GM23338 (cell line): ENCODE measurements around the gene AKAP1.

Experiments
- CREB1 ChIP-seq: fragments of 250-450 bp; sonication (Bioruptor Pico); IDR thresholded peaks from 2 replicates; pipeline ENCODE4 v1.5.0; 2020; ENCODE audit warnings: low read depth, mild to moderate bottlenecking, moderate library complexity
- CTCF ChIP-seq, 2 experiments: fragments of 200-600 bp in 1 of 2; sonication (generic) in 1 of 2; conservative IDR thresholded peaks; 2 replicates each; pipeline versions ENCODE4 v1.5.1 to v1.6.1; 2016 to 2017; ENCODE audit warnings: antibody characterized with exemption in 2 of 2, low read depth in 2 of 2, mild to moderate bottlenecking in 2 of 2, moderate library complexity in 1 of 2
- ETS1 ChIP-seq: IDR thresholded peaks from 2 replicates; pipeline ENCODE4 v1.6.1; 2016; ENCODE audit warnings: antibody characterized with exemption
- EZH2 ChIP-seq: fragments of 200-600 bp; sonication (generic); IDR thresholded peaks from one replicate; pipeline ENCODE4 v1.8.0; 2017; ENCODE audit warnings: antibody characterized with exemption, mild to moderate bottlenecking, low read depth; ENCODE audit not compliant: unreplicated experiment
- JUNB ChIP-seq: IDR thresholded peaks from one replicate; pipeline ENCODE4 v1.6.1; 2016; ENCODE audit warnings: antibody characterized with exemption; ENCODE audit not compliant: unreplicated experiment
- POLR2AphosphoS5 ChIP-seq: IDR thresholded peaks from 2 replicates; pipeline ENCODE4 v1.6.1; 2016; ENCODE audit warnings: antibody characterized with exemption, low read depth
- REST ChIP-seq: IDR thresholded peaks from one replicate; pipeline ENCODE4 v1.6.1; 2018; ENCODE audit warnings: antibody characterized with exemption; ENCODE audit not compliant: unreplicated experiment
- STAT1 ChIP-seq: IDR thresholded peaks from one replicate; pipeline ENCODE4 v1.6.1; 2016; ENCODE audit warnings: antibody characterized with exemption; ENCODE audit not compliant: unreplicated experiment

GRCh38 chr17:57158325-57158724 is 73.3 kb downstream of the AKAP1 start:
- TF ChIP-seq CREB1 (CRISPR knock-in tag), result no peak
- TF ChIP-seq REST, result no peak
- no peak for TF ChIP-seq CTCF (conservative IDR thresholded peaks at IDR 0.05; ENCODE audit: low read depth in 2 of 2)
- TF ChIP-seq JUNB, result no peak
- TF ChIP-seq POLR2AphosphoS5, result no peak
- TF ChIP-seq ETS1, result no peak
- no peak for TF ChIP-seq EZH2
- TF ChIP-seq STAT1, result no peak
